Fibroblast of skin of right quadriceps (primary cell): Measurements from ENCODE around the gene DCAF11.
A peak's percentile ranks its signal among the peaks of the same experiment; 100 is the strongest.

Experiments
- DNase-seq: peaks from one replicate; pipeline ENCODE4 v3.0.0-alpha.2; 2013

Gene DCAF11

GRCh38 chr14:24122898-24123297 is 8.3 kb downstream of the DCAF11 start:
- DNase-seq, result no peak

GRCh38 chr14:24123424-24124417 is 9.1 kb downstream of the DCAF11 start:
- DNase-seq, result no peak

- no peak for DNase-seq
Measured at GRCh38 chr14:24126939-24127338, 12.4 kb downstream of the DCAF11 start.

GRCh38 chr14:24127673-24128072 is 13.1 kb downstream of the DCAF11 start:
- no peak for DNase-seq

- DNase-seq, result no peak
Measured at GRCh38 chr14:24129410-24129998, 14.9 kb downstream of the DCAF11 start.

GRCh38 chr14:24130380-24130716 is 15.8 kb downstream of the DCAF11 start, which contains the start of gene FITM1:
TSS of gene FITM1 (plus strand) at chr14:24130659. CDS start at chr14:24131564, 905 bp downstream.
- no peak for DNase-seq

GRCh38 chr14:24130717-24131548 is 16.4 kb downstream of the DCAF11 start:
- DNase-seq, result no peak

- no peak for DNase-seq
Measured at GRCh38 chr14:24131549-24131966, 17.0 kb downstream of the DCAF11 start.

GRCh38 chr14:24132061-24132685 is 17.6 kb downstream of the DCAF11 start:
- DNase-seq, result no peak

- DNase-seq, result no peak
Measured at GRCh38 chr14:24132976-24133375, 18.4 kb downstream of the DCAF11 start.

GRCh38 chr14:24133735-24134134 is 19.2 kb downstream of the DCAF11 start:
- no peak for DNase-seq

GRCh38 chr14:24135584-24135833 is 20.9 kb downstream of the DCAF11 start:
- DNase-seq, result no peak

GRCh38 chr14:24135834-24136683 is 21.5 kb downstream of the DCAF11 start, which contains the start of gene PSME1:
TSS of gene PSME1 (plus strand) at chr14:24136194. CDS start at chr14:24136263, 69 bp downstream.
- peak; percentile 82 for DNase-seq

- DNase-seq, result no peak
Measured at GRCh38 chr14:24136684-24137528, 22.3 kb downstream of the DCAF11 start.

GRCh38 chr14:24137529-24138395 is 23.2 kb downstream of the DCAF11 start:
- no peak for DNase-seq

- no peak for DNase-seq
Measured at GRCh38 chr14:24138396-24139271, 24.1 kb downstream of the DCAF11 start.

GRCh38 chr14:24139272-24139934 is 24.8 kb downstream of the DCAF11 start:
- no peak for DNase-seq
